PC-3 (cell line): Measurements from ENCODE around the gene LRRFIP1. TPM values are rescaled to one million over a fixed set of nuclear protein-coding genes. Genes with fewer than 3 reads are reported as not detected.

Source experiments
- ATAC-seq: fragments of 200-7000 bp; cut with Tn5 transposase; 2 replicates; pipeline ENCODE4 v1.9.1; 2020; ENCODE audit warnings: mild to moderate bottlenecking, moderate library complexity
- BruUV-seq: library from RNA; stranded (reverse); fragments of 400-500 nt; replicated peaks from 2 replicates; lab custom pipeline; 2021; lab: Mats Ljungman, UMichigan
- CTCF ChIA-PET: fragments of 300-600 bp; sonication (Branson Sonifier 250); formaldehyde crosslinking; loops from one replicate; lab custom pipeline; 2022; ENCODE audit warnings: antibody characterized with exemption; lab: Charles Lee
- POLR2A ChIA-PET: fragments of 300-600 bp; sonication (Branson Sonifier 250); formaldehyde crosslinking; loops from one replicate; lab custom pipeline; 2022; ENCODE audit warnings: antibody characterized with exemption; ENCODE audit not compliant: unreplicated experiment; lab: Charles Lee
- DNase-seq: peaks from one replicate; pipeline ENCODE4 v3.0.0-alpha.2; 2015
- H2AFZ ChIP-seq: fragments of 300-600 bp; sonication (generic); 2 replicates; pipeline ENCODE4 v1.6.0; 2016; ENCODE audit warnings: antibody characterized with exemption, low read length
- H3F3A ChIP-seq: fragments of 300-600 bp; sonication (generic); one replicate; pipeline ENCODE4 v1.6.0; 2017; ENCODE audit warnings: antibody characterized with exemption, low read length, control low read depth, mild to moderate bottlenecking; ENCODE audit not compliant: unreplicated experiment
- H3K27ac ChIP-seq: fragments of 300-600 bp; sonication (generic); 2 replicates; pipeline ENCODE4 v1.5.1; 2016; ENCODE audit warnings: mild to moderate bottlenecking, low read length
- H3K27me3 ChIP-seq: fragments of 300-600 bp; sonication (generic); 2 replicates; pipeline ENCODE4 v1.6.1; 2016; ENCODE audit warnings: low read length, mixed read lengths
- H3K36me3 ChIP-seq: fragments of 300-600 bp; sonication (generic); 2 replicates; pipeline ENCODE4 v1.6.1; 2016; ENCODE audit warnings: low read depth, mixed run types, low read length, mixed read lengths
- H3K4me1 ChIP-seq: fragments of 300-600 bp; sonication (generic); 2 replicates; pipeline ENCODE4 v1.5.1; 2016; ENCODE audit warnings: low read length; ENCODE audit not compliant: insufficient read depth
- H3K4me2 ChIP-seq: fragments of 300-600 bp; sonication (generic); 2 replicates; pipeline ENCODE4 v1.6.0; 2016; ENCODE audit warnings: low read length
- H3K4me3 ChIP-seq: fragments of 300-600 bp; sonication (generic); 2 replicates; pipeline ENCODE4 v1.5.1; 2016; ENCODE audit warnings: mild to moderate bottlenecking, low read length, mixed read lengths
- H3K79me2 ChIP-seq: fragments of 300-600 bp; sonication (generic); 2 replicates; pipeline ENCODE4 v1.6.1; 2017; ENCODE audit warnings: low read length, mixed read lengths
- H3K9ac ChIP-seq: fragments of 300-600 bp; sonication (generic); 2 replicates; pipeline ENCODE4 v1.6.0; 2016; ENCODE audit warnings: mild to moderate bottlenecking, low read length
- H3K9me2 ChIP-seq: fragments of 300-600 bp; sonication (generic); replicated peaks from 2 replicates; pipeline ENCODE4 v1.6.1; 2016; ENCODE audit warnings: mixed run types, low read length, mixed read lengths
- H3K9me3 ChIP-seq: fragments of 300-600 bp; sonication (generic); 2 replicates; pipeline ENCODE4 v1.6.1; 2016; ENCODE audit warnings: low read length, mixed read lengths
- H4K20me1 ChIP-seq: fragments of 300-600 bp; sonication (generic); 2 replicates; pipeline ENCODE4 v1.6.1; 2016; ENCODE audit warnings: low read length, mixed read lengths
- EZH2 ChIP-seq: fragments of 300-600 bp; sonication (generic); IDR thresholded peaks from one replicate; pipeline ENCODE4 v1.6.1; 2017; ENCODE audit warnings: antibody characterized with exemption, mild to moderate bottlenecking, low read length; ENCODE audit not compliant: unreplicated experiment
- EZH2phosphoT487 ChIP-seq: fragments of 300-600 bp; sonication (generic); IDR thresholded peaks from 2 replicates; pipeline ENCODE4 v1.6.1; 2018; ENCODE audit warnings: mild to moderate bottlenecking, antibody characterized with exemption, low read length, borderline replicate concordance
- intact Hi-C: fragments of 100-400 bp; cut with micrococcal nuclease; formaldehyde crosslinking; loops from 2 replicates; pipeline ENCODE4 v1.9.0; 2023
- total RNA-seq: library from RNA; depleted of rRNA; stranded (reverse); fragments of >200 nt; gene quantifications from 2 replicates; pipeline ENCODE4 v1.2.3, GENCODE V29; 2014
- TF ChIP-seq, protein P1 (sequence below): fragments of 300-600 bp; sonication (generic); conservative IDR thresholded peaks from 2 replicates; pipeline ENCODE4 v1.5.1; 2017; ENCODE audit warnings: antibody characterized with exemption, low read depth, mild to moderate bottlenecking, low read length

LRRFIP1 gene
- total RNA-seq, 1 experiment from 2014 or later = 87.8 TPM

DNA sequence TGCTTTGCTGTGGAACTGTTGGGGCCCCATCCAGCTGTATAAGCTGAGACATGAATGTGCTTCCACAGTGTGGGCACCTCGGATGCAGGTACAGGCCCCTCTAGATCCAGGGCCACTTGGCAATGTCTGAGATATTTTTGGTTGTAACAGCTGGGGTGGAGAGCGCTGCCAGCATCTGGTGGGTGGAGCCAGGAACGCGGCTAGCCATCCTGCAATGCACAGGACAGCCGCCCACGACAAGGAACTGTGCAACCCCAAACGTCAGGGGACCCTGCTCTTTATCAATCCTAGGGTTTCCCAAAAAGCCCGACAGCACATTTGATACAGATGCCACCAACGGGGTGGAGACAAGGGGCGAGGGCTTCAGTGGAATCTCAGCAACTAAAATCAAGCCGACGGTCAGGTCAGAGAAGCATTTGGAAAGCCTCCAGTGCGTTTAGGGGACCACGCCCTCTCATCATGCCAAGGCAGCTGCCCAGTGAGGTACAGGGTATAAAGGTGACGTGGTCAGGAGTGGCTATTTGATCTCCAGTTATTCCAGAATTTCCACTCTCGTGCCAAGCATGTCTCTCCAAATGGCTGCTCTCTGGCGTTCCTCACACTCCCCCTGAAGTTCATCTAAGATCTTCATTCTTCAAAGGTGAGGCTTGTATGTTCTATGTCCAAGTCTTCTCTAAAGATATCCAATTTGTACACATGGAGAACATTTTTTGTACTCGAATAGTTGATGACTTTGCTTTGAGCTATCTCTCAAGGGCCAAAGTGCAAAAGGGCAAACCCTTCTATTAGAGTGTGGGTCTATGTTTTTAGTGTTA, 55.7 kb downstream of the LRRFIP1 start:
- no peaks in the 10 kb centered on the region for H3K9me3 ChIP-seq
- H3K4me2 ChIP-seq = no peak overlapping the region
- H3K27me3 ChIP-seq = no peaks in the 10 kb centered on the region
- no peaks in the 10 kb centered on the region for H3K79me2 ChIP-seq
- H3K9me2 ChIP-seq = no peaks in the 10 kb centered on the region
- H3F3A ChIP-seq = no peaks in the 10 kb centered on the region
- DNase-seq (no peak), ATAC-seq (no peak)
- no peak overlapping the region for H3K9ac ChIP-seq
- TF ChIP-seq, protein P1, sequence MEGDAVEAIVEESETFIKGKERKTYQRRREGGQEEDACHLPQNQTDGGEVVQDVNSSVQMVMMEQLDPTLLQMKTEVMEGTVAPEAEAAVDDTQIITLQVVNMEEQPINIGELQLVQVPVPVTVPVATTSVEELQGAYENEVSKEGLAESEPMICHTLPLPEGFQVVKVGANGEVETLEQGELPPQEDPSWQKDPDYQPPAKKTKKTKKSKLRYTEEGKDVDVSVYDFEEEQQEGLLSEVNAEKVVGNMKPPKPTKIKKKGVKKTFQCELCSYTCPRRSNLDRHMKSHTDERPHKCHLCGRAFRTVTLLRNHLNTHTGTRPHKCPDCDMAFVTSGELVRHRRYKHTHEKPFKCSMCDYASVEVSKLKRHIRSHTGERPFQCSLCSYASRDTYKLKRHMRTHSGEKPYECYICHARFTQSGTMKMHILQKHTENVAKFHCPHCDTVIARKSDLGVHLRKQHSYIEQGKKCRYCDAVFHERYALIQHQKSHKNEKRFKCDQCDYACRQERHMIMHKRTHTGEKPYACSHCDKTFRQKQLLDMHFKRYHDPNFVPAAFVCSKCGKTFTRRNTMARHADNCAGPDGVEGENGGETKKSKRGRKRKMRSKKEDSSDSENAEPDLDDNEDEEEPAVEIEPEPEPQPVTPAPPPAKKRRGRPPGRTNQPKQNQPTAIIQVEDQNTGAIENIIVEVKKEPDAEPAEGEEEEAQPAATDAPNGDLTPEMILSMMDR = no peak
- TF ChIP-seq EZH2 (no peak), EZH2phosphoT487 (no peak)
- intact Hi-C loops = no loop called here
- H3K4me1 ChIP-seq = peaks cover 16% of the 10 kb centered on the region
- ChIA-PET CTCF (no interaction called here), POLR2A (no interaction called here)
- H3K27ac ChIP-seq = no peak overlapping the region
- H2AFZ ChIP-seq = no peak overlapping the region
- H4K20me1 ChIP-seq = no peaks in the 10 kb centered on the region
- no peak overlapping the region for H3K4me3 ChIP-seq
- H3K36me3 ChIP-seq = no peaks in the 10 kb centered on the region
- BruUV-seq = no TSS peak

GRCh38 chr2:237685408-237685807, 58.0 kb downstream of the LRRFIP1 start:
- ATAC-seq = peak; percentile 25; the same call in 1 of the 2 replicates

More at GRCh38 chr2:237685408-237685807, 58.0 kb downstream of the LRRFIP1 start:
- DNase-seq = peak; percentile 53
- H3K4me2 ChIP-seq = no peak overlapping the region
- H3K4me3 ChIP-seq = no peak overlapping the region
- ChIA-PET POLR2A (no interaction called here), CTCF (interaction anchor here (0.6 to 1.1 kb wide), 5 partner anchors 9 to 112 kb away, joined by 3 to 4 read pairs (median 4); no protein-coding TSS in a partner anchor)
- H3K4me1 ChIP-seq = peaks cover 37% of the 10 kb centered on the region
- no peak overlapping the region for H3K27ac ChIP-seq
- H3F3A ChIP-seq = no peaks in the 10 kb centered on the region
- intact Hi-C loops = no loop called here
- H3K36me3 ChIP-seq = no peaks in the 10 kb centered on the region
- no peaks in the 10 kb centered on the region for H3K9me3 ChIP-seq
- H3K9me2 ChIP-seq = no peaks in the 10 kb centered on the region
- TF ChIP-seq EZH2phosphoT487 = no peak
- TF ChIP-seq, protein P1 = peak; percentile 55
- H3K27me3 ChIP-seq = no peaks in the 10 kb centered on the region
- no TSS peak for BruUV-seq
- no peak overlapping the region for H3K9ac ChIP-seq
- H3K79me2 ChIP-seq = no peaks in the 10 kb centered on the region
- no peak overlapping the region for H2AFZ ChIP-seq
- no peaks in the 10 kb centered on the region for H4K20me1 ChIP-seq
